Nephron (organoid): ENCODE measurements around the gene ABCA8.

Source experiments
- H3K27ac Mint-ChIP-seq, 3 experiments: 2 replicates each; pipeline ENCODE4 v1.8.0; 2020; ENCODE audit warnings: mixed read lengths in 3 of 3, mild to moderate bottlenecking in 2 of 3, moderate library complexity in 1 of 3
- H3K27me3 Mint-ChIP-seq: 2 replicates; pipeline ENCODE4 v1.8.0; 2021; ENCODE audit warnings: low read depth, mild to moderate bottlenecking, moderate library complexity, mixed read lengths
- H3K36me3 Mint-ChIP-seq: 2 replicates; pipeline ENCODE4 v1.8.0; 2020; ENCODE audit warnings: low read depth, mixed read lengths
- H3K4me1 Mint-ChIP-seq: 2 replicates; pipeline ENCODE4 v1.8.0; 2020; ENCODE audit warnings: mixed read lengths
- H3K4me3 Mint-ChIP-seq, 3 experiments: 2 replicates each; pipeline ENCODE4 v1.8.0; 2020; ENCODE audit warnings: mild to moderate bottlenecking in 3 of 3, mixed read lengths in 3 of 3, moderate library complexity in 2 of 3
- H3K9me3 Mint-ChIP-seq: 2 replicates; pipeline ENCODE4 v1.8.0; 2020; ENCODE audit warnings: mixed read lengths
- TF ChIP-seq, protein P1 (sequence below), 3 experiments: fragments of 200-600 bp; sonication (generic); IDR thresholded peaks; one replicate each; pipeline ENCODE4 v1.5.0; 2021; ENCODE audit warnings: antibody characterized with exemption in 3 of 3; ENCODE audit not compliant: unreplicated experiment in 3 of 3

Gene ABCA8

DNA sequence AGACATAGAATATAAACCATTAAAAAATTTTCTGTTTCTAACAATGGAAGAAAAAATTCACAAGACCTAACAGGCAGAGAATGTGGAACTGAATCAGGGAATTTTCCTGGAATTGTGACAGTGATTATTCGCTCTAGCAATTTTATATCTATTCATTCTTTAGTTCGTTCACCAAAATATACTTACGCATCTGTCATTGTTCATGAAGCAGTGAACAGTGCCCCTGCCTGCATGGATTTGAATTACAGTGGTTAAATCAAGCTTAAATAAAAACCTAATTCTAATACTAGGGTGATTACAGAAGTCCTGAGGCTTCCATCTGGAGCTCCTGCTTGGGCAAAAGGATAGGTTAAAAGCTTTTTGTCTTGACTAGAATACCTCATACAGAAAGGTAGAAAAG, 48.6 kb downstream of the ABCA8 start:
- Mint-ChIP-seq H3K4me3 (no peak overlapping the region), H3K36me3 (no peaks in the 10 kb centered on the region), H3K9me3 (peaks cover 2% of the 10 kb centered on the region), H3K4me1 (peaks cover 15% of the 10 kb centered on the region), H3K27me3 (no peaks in the 10 kb centered on the region), H3K27ac (no peak overlapping the region)
- TF ChIP-seq, protein P1, sequence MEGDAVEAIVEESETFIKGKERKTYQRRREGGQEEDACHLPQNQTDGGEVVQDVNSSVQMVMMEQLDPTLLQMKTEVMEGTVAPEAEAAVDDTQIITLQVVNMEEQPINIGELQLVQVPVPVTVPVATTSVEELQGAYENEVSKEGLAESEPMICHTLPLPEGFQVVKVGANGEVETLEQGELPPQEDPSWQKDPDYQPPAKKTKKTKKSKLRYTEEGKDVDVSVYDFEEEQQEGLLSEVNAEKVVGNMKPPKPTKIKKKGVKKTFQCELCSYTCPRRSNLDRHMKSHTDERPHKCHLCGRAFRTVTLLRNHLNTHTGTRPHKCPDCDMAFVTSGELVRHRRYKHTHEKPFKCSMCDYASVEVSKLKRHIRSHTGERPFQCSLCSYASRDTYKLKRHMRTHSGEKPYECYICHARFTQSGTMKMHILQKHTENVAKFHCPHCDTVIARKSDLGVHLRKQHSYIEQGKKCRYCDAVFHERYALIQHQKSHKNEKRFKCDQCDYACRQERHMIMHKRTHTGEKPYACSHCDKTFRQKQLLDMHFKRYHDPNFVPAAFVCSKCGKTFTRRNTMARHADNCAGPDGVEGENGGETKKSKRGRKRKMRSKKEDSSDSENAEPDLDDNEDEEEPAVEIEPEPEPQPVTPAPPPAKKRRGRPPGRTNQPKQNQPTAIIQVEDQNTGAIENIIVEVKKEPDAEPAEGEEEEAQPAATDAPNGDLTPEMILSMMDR (IDR thresholded peaks at IDR 0.05; ENCODE audit: unreplicated experiment in 3 of 3), result peak; percentile 32 to 54 (median 51)

DNA sequence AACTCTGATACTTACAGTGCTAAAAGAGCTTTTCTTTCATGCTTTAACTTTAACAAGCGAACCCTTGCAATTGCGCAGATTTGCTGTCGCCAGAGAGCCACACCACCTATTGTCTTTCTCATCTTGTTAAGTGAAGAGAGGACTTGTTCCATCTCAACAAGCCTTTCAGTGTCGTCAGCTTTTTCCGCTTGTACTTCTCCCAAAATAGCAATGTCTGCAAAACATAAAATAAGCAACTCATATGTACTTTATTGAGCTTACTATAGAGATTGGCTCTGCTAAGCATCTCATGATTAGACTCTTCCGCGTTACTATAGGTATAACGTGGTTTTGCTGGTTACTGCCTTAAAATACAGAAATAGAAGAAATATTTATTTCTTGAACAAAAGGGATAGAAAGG, 51.9 kb downstream of the ABCA8 start:
- Mint-ChIP-seq H3K36me3 (no peaks in the 10 kb centered on the region), H3K27me3 (no peaks in the 10 kb centered on the region), H3K9me3 (peaks cover 16% of the 10 kb centered on the region), H3K27ac (no peak overlapping the region), H3K4me3 (no peak overlapping the region), H3K4me1 (no peaks in the 10 kb centered on the region)
- TF ChIP-seq, protein P1 (IDR thresholded peaks at IDR 0.05; ENCODE audit: unreplicated experiment in 3 of 3), result no peak

DNA sequence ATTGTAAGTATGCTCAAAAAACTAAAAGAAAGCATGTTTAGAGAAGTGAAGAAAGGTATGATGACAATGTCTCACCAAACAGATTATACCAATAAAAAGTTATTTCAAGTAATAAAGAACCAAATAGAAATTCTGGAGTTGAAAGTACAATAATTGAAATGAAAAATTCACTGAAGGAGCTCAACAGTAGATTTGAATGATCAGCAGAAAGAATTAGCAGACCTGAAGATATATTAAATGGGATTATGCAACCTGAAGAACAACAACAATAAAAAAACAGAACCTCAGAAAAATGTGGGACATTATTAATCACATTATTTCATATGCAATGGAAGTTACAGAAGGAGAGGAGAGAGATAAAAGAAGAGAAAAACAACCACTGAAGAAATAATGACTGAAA, 57.6 kb downstream of the ABCA8 start:
- Mint-ChIP-seq H3K4me1 (no peaks in the 10 kb centered on the region), H3K27ac (no peak overlapping the region), H3K36me3 (peaks cover 5% of the 10 kb centered on the region), H3K9me3 (peaks cover 25% of the 10 kb centered on the region), H3K27me3 (peaks cover 3% of the 10 kb centered on the region), H3K4me3 (no peak overlapping the region)
- TF ChIP-seq, protein P1 (IDR thresholded peaks at IDR 0.05; ENCODE audit: unreplicated experiment in 3 of 3), result no peak

DNA sequence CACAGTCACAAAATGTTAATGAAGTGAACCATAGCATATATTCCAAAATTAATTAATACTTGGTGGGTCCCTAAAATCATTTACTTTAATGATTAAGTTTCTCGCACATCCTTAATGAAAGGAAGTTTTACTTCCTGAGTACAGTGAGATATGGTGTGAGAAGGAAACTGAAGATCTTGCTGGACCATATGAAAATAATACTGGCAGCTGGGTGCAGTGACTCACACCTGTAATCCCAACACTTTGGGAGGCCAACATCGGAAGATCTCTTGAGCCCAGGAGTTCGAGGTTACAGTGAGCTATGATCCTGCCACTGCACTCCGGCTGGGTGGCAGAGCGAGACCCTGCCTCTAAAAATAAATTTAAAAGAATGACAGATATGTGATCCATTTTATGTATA, 62.5 kb downstream of the ABCA8 start:
- Mint-ChIP-seq H3K4me3 (no peak overlapping the region), H3K27me3 (peaks cover 3% of the 10 kb centered on the region), H3K36me3 (peaks cover 5% of the 10 kb centered on the region), H3K9me3 (peaks cover 9% of the 10 kb centered on the region), H3K27ac (no peak overlapping the region), H3K4me1 (no peaks in the 10 kb centered on the region)
- TF ChIP-seq, protein P1 (IDR thresholded peaks at IDR 0.05; ENCODE audit: unreplicated experiment in 3 of 3), result no peak

DNA sequence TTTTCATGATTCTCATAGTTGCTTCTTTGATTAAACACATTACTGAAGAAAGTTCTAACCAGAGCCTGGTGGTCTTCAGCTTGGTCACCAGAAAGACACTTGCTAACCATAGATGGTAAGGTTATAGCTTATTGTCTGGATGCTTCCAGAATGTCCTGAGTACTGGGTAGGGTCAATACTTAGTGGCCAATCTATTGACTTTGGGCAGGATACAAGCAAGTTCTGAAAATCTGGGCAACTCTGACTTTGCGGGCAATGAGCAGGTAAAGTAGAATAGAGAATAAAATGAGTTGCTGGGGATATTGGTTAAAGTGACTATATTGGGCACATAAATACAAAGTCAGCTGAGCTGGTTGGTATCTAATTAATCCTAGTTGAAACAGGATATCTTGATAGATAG, 63.0 kb downstream of the ABCA8 start:
- peaks cover 5% of the 10 kb centered on the region for H3K36me3 Mint-ChIP-seq
- H3K9me3 Mint-ChIP-seq, result peaks cover 6% of the 10 kb centered on the region
- TF ChIP-seq, protein P1 (IDR thresholded peaks at IDR 0.05; ENCODE audit: unreplicated experiment in 3 of 3), result no peak
- no peak overlapping the region for H3K4me3 Mint-ChIP-seq
- H3K27me3 Mint-ChIP-seq, result peaks cover 3% of the 10 kb centered on the region
- no peak overlapping the region for H3K27ac Mint-ChIP-seq
- no peaks in the 10 kb centered on the region for H3K4me1 Mint-ChIP-seq

DNA sequence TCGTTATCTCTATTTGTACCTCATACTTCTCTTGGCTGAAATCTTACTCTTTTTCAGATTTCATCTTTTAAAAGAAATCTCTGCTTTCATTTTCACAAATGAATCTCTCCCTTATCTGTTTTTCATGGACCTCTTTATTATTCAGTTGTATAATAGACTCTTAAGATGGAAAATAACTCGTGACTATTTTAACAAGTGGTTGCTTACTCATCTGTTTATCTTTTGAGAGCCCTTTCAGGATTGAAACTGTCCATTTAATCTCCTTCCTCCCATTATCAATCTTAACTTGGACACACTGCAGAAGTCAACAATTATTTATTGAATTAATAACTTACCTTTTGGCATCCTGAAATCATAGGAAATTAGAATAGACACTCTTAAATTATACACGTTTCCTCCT, 68.8 kb downstream of the ABCA8 start:
- Mint-ChIP-seq H3K27ac (no peak overlapping the region), H3K9me3 (peaks cover 7% of the 10 kb centered on the region), H3K4me1 (no peaks in the 10 kb centered on the region), H3K27me3 (peaks cover 4% of the 10 kb centered on the region), H3K4me3 (no peak overlapping the region), H3K36me3 (no peaks in the 10 kb centered on the region)
- TF ChIP-seq, protein P1 (IDR thresholded peaks at IDR 0.05; ENCODE audit: unreplicated experiment in 3 of 3), result no peak
